Caco-2 (cell line): Measurements from ENCODE around the gene SGTA. TPM values are rescaled to one million over a fixed set of nuclear protein-coding genes. Genes with fewer than 3 reads are reported as not detected.
"Not testable (repeated sequence)": the region's sequence is repeated elsewhere in the genome, so short reads cannot be mapped to it uniquely, and the experiment has no call there.

ENCODE experiments used
- BruUV-seq: library from RNA; stranded (reverse); fragments of 400-500 nt; replicated peaks from 2 replicates; lab custom pipeline; 2021; lab: Mats Ljungman, UMichigan
- CTCF ChIA-PET: fragments of 300-600 bp; sonication (Branson Sonifier 250); formaldehyde crosslinking; loops from one replicate; lab custom pipeline; 2022; ENCODE audit warnings: antibody characterized with exemption; lab: Charles Lee
- POLR2A ChIA-PET: fragments of 300-600 bp; sonication (Branson Sonifier 250); formaldehyde crosslinking; loops from one replicate; lab custom pipeline; 2022; ENCODE audit warnings: antibody characterized with exemption; lab: Charles Lee
- DNase-seq, 2 experiments: peaks; one replicate each; pipeline versions ENCODE4 v3.0.0 to v3.0.0-alpha.2; 2020 to 2022
- H3K27me3 ChIP-seq: replicated peaks from 2 replicates; pipeline ENCODE4 v1.6.0; 2011; ENCODE audit warnings: low read length; ENCODE audit not compliant: control insufficient read depth, insufficient read depth
- H3K36me3 ChIP-seq: 2 replicates; pipeline ENCODE4 v1.5.1; 2011; ENCODE audit warnings: low read length; ENCODE audit not compliant: control insufficient read depth, insufficient read depth
- H3K4me1 ChIP-seq: fragments of 250-450 bp; sonication (Bioruptor Pico); 2 replicates; pipeline ENCODE4 v1.5.1; 2020; ENCODE audit warnings: mild to moderate bottlenecking
- H3K4me3 ChIP-seq: 2 replicates; pipeline ENCODE4 v1.5.1; 2011; ENCODE audit warnings: low read depth, mild to moderate bottlenecking, control low read depth, low read length
- H3K9me3 ChIP-seq: fragments of 250-450 bp; sonication (Bioruptor Pico); 2 replicates; pipeline ENCODE4 v1.5.1; 2020; ENCODE audit warnings: mild to moderate bottlenecking, moderate library complexity
- H3K27ac Mint-ChIP-seq: one replicate; pipeline ENCODE4 v1.8.0; 2022; ENCODE audit warnings: mixed read lengths; ENCODE audit not compliant: unreplicated experiment
- H3K27me3 Mint-ChIP-seq: one replicate; pipeline ENCODE4 v1.8.0; 2022; ENCODE audit warnings: mixed read lengths; ENCODE audit not compliant: insufficient read depth, unreplicated experiment
- H3K36me3 Mint-ChIP-seq: one replicate; pipeline ENCODE4 v1.8.0; 2022; ENCODE audit warnings: mild to moderate bottlenecking, mixed read lengths; ENCODE audit not compliant: insufficient read depth, unreplicated experiment
- H3K4me1 Mint-ChIP-seq: one replicate; pipeline ENCODE4 v1.8.0; 2022; ENCODE audit warnings: low read depth, mixed read lengths; ENCODE audit not compliant: unreplicated experiment
- H3K4me3 Mint-ChIP-seq: one replicate; pipeline ENCODE4 v1.8.0; 2022; ENCODE audit warnings: mild to moderate bottlenecking, moderate library complexity, mixed read lengths; ENCODE audit not compliant: unreplicated experiment
- H3K9me3 Mint-ChIP-seq: one replicate; pipeline ENCODE4 v1.8.0; 2022; ENCODE audit warnings: mixed read lengths; ENCODE audit not compliant: unreplicated experiment
- intact Hi-C: fragments of 100-400 bp; cut with micrococcal nuclease; formaldehyde crosslinking; loops from one replicate; pipeline ENCODE4 v1.10.0; 2022; ENCODE audit not compliant: unreplicated experiment
- total RNA-seq: library from RNA; stranded (reverse); gene quantifications from 2 replicates; pipeline ENCODE4 v1.2.3, GENCODE V29; 2022
- TF ChIP-seq, protein P1 (sequence below), 2 experiments: fragments of 200-600 bp in 1 of 2; IDR thresholded peaks; 1 replicate in 1 of 2; 2 replicates in 1 of 2; pipeline versions ENCODE4 v1.5.1 to v1.8.0; 2011 to 2022; ENCODE audit warnings: antibody characterized with exemption in 1 of 2, control low read depth in 1 of 2, inconsistent platforms in 1 of 2, low read depth in 1 of 2, low read length in 1 of 2, mild to moderate bottlenecking in 1 of 2, moderate library complexity in 1 of 2; ENCODE audit not compliant: insufficient read depth in 1 of 2, severe bottlenecking in 1 of 2, unreplicated experiment in 1 of 2

Gene SGTA
- total RNA-seq, 1 experiment from 2014 or later: 90.1 TPM

DNA sequence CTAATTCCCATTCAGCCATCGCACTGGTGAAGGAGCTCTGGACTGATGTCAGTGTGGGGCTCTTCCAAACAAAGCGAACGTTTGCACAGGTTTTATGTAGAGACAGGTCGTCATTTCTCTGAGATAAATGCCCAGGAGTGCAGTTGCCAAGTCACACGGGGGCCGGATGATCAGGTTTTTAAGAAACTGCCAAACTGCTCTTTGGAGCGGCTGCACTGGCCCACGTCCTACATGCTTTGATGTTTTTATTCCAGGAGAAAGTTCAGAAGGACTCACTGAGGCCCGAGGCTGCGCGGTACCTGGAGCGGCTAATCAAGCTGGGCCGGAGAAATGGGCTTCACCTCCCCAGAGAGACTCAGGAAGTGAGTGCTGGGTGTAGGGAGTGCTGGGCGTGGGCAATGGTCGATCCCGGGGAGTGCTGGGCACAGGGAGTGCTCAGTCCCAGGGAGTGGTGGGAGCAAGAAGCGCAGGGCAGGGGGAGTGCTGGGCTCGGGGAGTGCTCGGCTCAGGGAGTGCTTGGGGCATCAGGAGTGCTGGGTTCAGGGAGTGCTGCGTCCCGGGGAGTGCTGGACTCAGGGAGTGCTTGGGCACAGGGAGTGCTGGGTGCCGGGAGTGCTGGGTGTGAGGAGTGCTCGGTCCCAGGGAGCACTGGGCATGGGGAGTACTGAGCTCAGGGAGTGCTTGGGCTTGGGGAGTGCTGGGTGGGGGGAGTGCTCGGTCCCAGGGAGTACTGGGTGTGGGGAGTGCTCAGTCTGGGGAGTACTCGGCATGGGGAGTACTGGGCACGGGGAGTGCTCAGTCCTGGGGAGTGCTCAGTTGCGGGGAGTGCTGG lies 13.0 kb upstream of the SGTA start:
- H3K27ac Mint-ChIP-seq: peak overlapping the region; percentile 48
- BruUV-seq: no TSS peak
- DNase-seq: no peak
- TF ChIP-seq, protein P1, sequence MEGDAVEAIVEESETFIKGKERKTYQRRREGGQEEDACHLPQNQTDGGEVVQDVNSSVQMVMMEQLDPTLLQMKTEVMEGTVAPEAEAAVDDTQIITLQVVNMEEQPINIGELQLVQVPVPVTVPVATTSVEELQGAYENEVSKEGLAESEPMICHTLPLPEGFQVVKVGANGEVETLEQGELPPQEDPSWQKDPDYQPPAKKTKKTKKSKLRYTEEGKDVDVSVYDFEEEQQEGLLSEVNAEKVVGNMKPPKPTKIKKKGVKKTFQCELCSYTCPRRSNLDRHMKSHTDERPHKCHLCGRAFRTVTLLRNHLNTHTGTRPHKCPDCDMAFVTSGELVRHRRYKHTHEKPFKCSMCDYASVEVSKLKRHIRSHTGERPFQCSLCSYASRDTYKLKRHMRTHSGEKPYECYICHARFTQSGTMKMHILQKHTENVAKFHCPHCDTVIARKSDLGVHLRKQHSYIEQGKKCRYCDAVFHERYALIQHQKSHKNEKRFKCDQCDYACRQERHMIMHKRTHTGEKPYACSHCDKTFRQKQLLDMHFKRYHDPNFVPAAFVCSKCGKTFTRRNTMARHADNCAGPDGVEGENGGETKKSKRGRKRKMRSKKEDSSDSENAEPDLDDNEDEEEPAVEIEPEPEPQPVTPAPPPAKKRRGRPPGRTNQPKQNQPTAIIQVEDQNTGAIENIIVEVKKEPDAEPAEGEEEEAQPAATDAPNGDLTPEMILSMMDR (IDR thresholded peaks at IDR 0.05; ENCODE audit: insufficient read depth in 1 of 2, low read depth in 1 of 2, low read length in 1 of 2, severe bottlenecking in 1 of 2, unreplicated experiment in 1 of 2): no peak
- CTCF ChIA-PET: no interaction called here
- H3K4me1 Mint-ChIP-seq: no peaks in the 10 kb centered on the region
- POLR2A ChIA-PET: interaction anchor here (0.6 kb wide), 1 partner anchor 289 kb away, joined by 4 read pairs; no protein-coding TSS in a partner anchor
- Histone ChIP-seq H3K4me1 (no peaks in the 10 kb centered on the region), H3K4me3 (no peak overlapping the region), H3K27me3 (no peaks in the 10 kb centered on the region), H3K36me3 (peaks cover 6% of the 10 kb centered on the region), H3K9me3 (no peaks in the 10 kb centered on the region)
- no peak overlapping the region for H3K4me3 Mint-ChIP-seq
- no peaks in the 10 kb centered on the region for H3K27me3 Mint-ChIP-seq
- H3K9me3 Mint-ChIP-seq: no peaks in the 10 kb centered on the region
- intact Hi-C loops: no loop called here
- peaks cover 68% of the 10 kb centered on the region for H3K36me3 Mint-ChIP-seq

DNA sequence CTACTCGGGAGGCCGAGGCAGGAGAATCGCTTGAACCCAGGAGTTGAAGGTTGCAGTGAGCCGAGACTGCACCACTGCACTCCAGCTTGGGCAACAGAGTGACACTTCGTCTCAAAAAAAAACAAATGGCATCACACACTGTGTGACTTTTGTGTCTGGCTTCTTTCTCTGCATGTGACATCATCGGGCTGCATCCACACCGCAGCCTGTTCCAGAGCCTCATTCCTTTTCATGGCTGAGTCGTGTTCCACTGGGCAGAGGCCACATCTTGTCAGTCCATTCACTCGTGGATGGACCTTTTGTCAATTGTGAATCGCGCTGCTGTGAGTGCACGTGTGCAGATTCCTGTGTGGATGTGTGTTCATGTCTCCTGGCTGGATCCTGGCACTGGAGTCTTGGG lies 10.5 kb upstream of the SGTA start:
- Mint-ChIP-seq H3K27ac (no peak overlapping the region), H3K27me3 (no peaks in the 10 kb centered on the region), H3K4me1 (no peaks in the 10 kb centered on the region), H3K36me3 (peaks cover 63% of the 10 kb centered on the region), H3K4me3 (no peak overlapping the region), H3K9me3 (no peaks in the 10 kb centered on the region)
- intact Hi-C loops: no loop called here
- Histone ChIP-seq H3K4me3 (no peak overlapping the region), H3K9me3 (no peaks in the 10 kb centered on the region), H3K36me3 (peaks cover 2% of the 10 kb centered on the region; the same call in 1 of the 2 replicates), H3K4me1 (no peaks in the 10 kb centered on the region), H3K27me3 (no peaks in the 10 kb centered on the region)
- DNase-seq: no peak
- no TSS peak for BruUV-seq
- ChIA-PET CTCF (no interaction called here), POLR2A (no interaction called here)
- TF ChIP-seq, protein P1 (IDR thresholded peaks at IDR 0.05; ENCODE audit: insufficient read depth in 1 of 2, low read depth in 1 of 2, low read length in 1 of 2, severe bottlenecking in 1 of 2, unreplicated experiment in 1 of 2): no peak

DNA sequence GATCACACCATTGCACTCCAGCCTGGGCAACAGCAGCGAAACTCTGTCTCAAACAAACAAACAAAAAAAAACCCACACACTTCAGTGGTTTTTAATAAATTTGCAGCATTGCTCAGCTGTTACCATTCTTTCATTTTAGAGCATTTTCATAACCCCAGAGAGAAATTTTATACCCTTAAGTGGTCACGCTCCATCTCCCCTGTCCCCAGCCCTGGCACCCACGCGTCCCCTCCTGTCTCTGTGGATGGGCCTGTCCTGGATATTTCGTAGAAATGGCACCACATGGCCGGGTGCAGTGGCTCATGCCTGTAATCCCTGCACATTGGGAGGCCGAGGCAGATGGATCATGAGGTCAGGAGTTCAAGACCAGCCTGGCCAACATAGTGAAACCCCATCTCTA lies 10.1 kb upstream of the SGTA start:
- intact Hi-C loops: no loop called here
- ChIA-PET CTCF (no interaction called here), POLR2A (no interaction called here)
- H3K9me3 Mint-ChIP-seq: no peaks in the 10 kb centered on the region
- no peak for DNase-seq
- Histone ChIP-seq H3K36me3 (peaks cover 1% of the 10 kb centered on the region; the same call in 1 of the 2 replicates), H3K27me3 (no peaks in the 10 kb centered on the region), H3K4me1 (no peaks in the 10 kb centered on the region), H3K9me3 (no peaks in the 10 kb centered on the region), H3K4me3 (no peak overlapping the region)
- H3K27ac Mint-ChIP-seq: no peak overlapping the region
- H3K4me3 Mint-ChIP-seq: no peak overlapping the region
- TF ChIP-seq, protein P1 (IDR thresholded peaks at IDR 0.05; ENCODE audit: insufficient read depth in 1 of 2, low read depth in 1 of 2, low read length in 1 of 2, severe bottlenecking in 1 of 2, unreplicated experiment in 1 of 2): no peak
- no peaks in the 10 kb centered on the region for H3K4me1 Mint-ChIP-seq
- H3K36me3 Mint-ChIP-seq: peaks cover 65% of the 10 kb centered on the region
- H3K27me3 Mint-ChIP-seq: no peaks in the 10 kb centered on the region
- BruUV-seq: no TSS peak

DNA sequence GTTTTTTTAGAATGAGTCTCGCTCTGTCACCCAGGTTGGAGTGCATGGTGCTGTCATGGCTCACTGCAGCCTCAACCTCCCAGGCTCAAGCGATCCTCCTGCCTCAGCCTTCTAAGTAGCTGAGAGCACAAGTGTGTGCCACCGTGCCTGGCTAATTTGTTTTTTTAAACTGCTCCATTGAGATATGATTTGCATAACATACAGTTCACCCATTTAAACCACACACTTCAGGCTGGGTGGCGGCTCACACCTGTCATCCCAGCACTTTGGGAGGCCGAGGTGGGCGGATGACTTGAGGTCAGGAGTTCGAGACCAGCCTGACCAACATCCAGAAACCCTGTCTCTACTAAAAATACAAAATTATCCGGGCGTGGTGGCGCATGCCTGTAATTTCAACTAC lies 9.6 kb upstream of the SGTA start:
- H3K9me3 Mint-ChIP-seq, H3K4me1 Mint-ChIP-seq, DNase-seq, BruUV-seq, H3K4me3 Mint-ChIP-seq, H3K27me3 Mint-ChIP-seq, H3K4me3 ChIP-seq, H3K36me3 ChIP-seq, H3K9me3 ChIP-seq, POLR2A ChIA-PET, intact Hi-C loops, H3K27me3 ChIP-seq, CTCF ChIA-PET, H3K4me1 ChIP-seq, H3K27ac Mint-ChIP-seq: not testable (repeated sequence)
- peaks cover 69% of the 10 kb centered on the region for H3K36me3 Mint-ChIP-seq
